GM12878 (cell line): ENCODE data around the gene ASAP2. TPM values are rescaled to one million over a fixed set of nuclear protein-coding genes. Genes with fewer than 3 reads are reported as not detected.

Source experiments
- ATAC-seq: fragments of 200-7000 bp; cut with Tn5 transposase; 3 replicates; pipeline ENCODE4 v1.9.1; 2020; ENCODE audit warnings: mild to moderate bottlenecking, moderate library complexity
- BruUV-seq: library from RNA; stranded (reverse); fragments of 400-500 nt; replicated peaks from 2 replicates; lab custom pipeline; 2021; lab: Mats Ljungman, UMichigan
- CTCF ChIA-PET: fragments of 300-600 bp; sonication (Branson Sonifier 250); formaldehyde crosslinking; extraction: SDS; loops from one replicate; lab custom pipeline; 2021; ENCODE audit warnings: inconsistent platforms; lab: Yijun Ruan, JAX
- POLR2A ChIA-PET: fragments of 350-600 bp; formaldehyde crosslinking; extraction: SDS; loops from one replicate; lab custom pipeline; 2021; ENCODE audit warnings: inconsistent platforms; lab: Charles Lee
- RAD21 ChIA-PET: fragments of 300-600 bp; sonication (Branson Sonifier 250); formaldehyde crosslinking; loops from one replicate; lab custom pipeline; 2023; ENCODE audit warnings: antibody characterized with exemption; ENCODE audit not compliant: unreplicated experiment; lab: Charles Lee
- SMC1A ChIA-PET: fragments of 300-600 bp; sonication (Branson Sonifier 250); formaldehyde crosslinking; loops from one replicate; lab custom pipeline; 2023; ENCODE audit not compliant: unreplicated experiment, uncharacterized antibody; lab: Charles Lee
- DNase-seq: peaks from one replicate; pipeline ENCODE4 v3.0.0-alpha.2; 2011; ENCODE audit warnings: low read depth, low spot score
- FAIRE-seq: peaks from 3 replicates; lab custom pipeline; 2011; peaks lifted over from hg19 to GRCh38; lab: Jason Lieb, UNC
- H2AFZ ChIP-seq: 2 replicates; pipeline ENCODE4 v1.6.0; 2011; ENCODE audit warnings: low read depth, low read length, control low read depth; ENCODE audit not compliant: control insufficient read depth
- H3K27ac ChIP-seq: 2 replicates; pipeline ENCODE4 v1.5.1; 2011; ENCODE audit warnings: control low read depth; ENCODE audit not compliant: control insufficient read depth, insufficient read depth
- H3K27me3 ChIP-seq, 2 experiments: replicated peaks in 1 of 2; 2 replicates each; pipeline versions ENCODE4 v1.6.0 to v1.6.1; 2011; ENCODE audit warnings: low read length in 1 of 2; ENCODE audit not compliant: control insufficient read depth in 2 of 2, insufficient read depth in 2 of 2
- H3K36me3 ChIP-seq, 2 experiments: 2 replicates each; pipeline ENCODE4 v1.5.1; 2011; ENCODE audit warnings: low read length in 1 of 2; ENCODE audit not compliant: control insufficient read depth in 2 of 2, insufficient read depth in 2 of 2
- H3K4me1 ChIP-seq: 2 replicates; pipeline ENCODE4 v1.6.1; 2011; ENCODE audit warnings: mild to moderate bottlenecking, low read length, moderate library complexity, mixed read lengths; ENCODE audit not compliant: control insufficient read depth, insufficient read depth
- H3K4me2 ChIP-seq: 2 replicates; pipeline ENCODE4 v1.6.0; 2011; ENCODE audit warnings: control low read depth; ENCODE audit not compliant: control insufficient read depth, insufficient read depth
- H3K4me3 ChIP-seq: fragments of 200-600 bp; sonication (generic); 2 replicates; pipeline ENCODE4 v1.5.1; 2016
- H3K79me2 ChIP-seq: 2 replicates; pipeline ENCODE4 v1.6.0; 2011; ENCODE audit warnings: low read length; ENCODE audit not compliant: control insufficient read depth, insufficient read depth
- H3K9ac ChIP-seq: 2 replicates; pipeline ENCODE4 v1.8.0; 2011; ENCODE audit warnings: low read length, control low read depth, mixed read lengths; ENCODE audit not compliant: control insufficient read depth, insufficient read depth
- H3K9me3 ChIP-seq: replicated peaks from 3 replicates; pipeline ENCODE4 v1.5.1; 2011; ENCODE audit warnings: mild to moderate bottlenecking, low read length; ENCODE audit not compliant: control insufficient read depth, insufficient read depth
- H4K20me1 ChIP-seq: 2 replicates; pipeline ENCODE4 v1.6.0; 2011; ENCODE audit not compliant: control insufficient read depth, insufficient read depth
- CEBPB ChIP-seq, 2 experiments: fragments of 150-350 bp in 1 of 2; IDR thresholded peaks; 2 replicates each; pipeline ENCODE4 v1.6.1; 2012 to 2014; ENCODE audit warnings: low read depth in 2 of 2, low read length in 2 of 2, borderline replicate concordance in 1 of 2, inconsistent platforms in 1 of 2
- HDAC6 ChIP-seq: fragments of 200-600 bp; sonication (generic); IDR thresholded peaks from one replicate; pipeline ENCODE4 v1.8.0; 2017; ENCODE audit warnings: antibody characterized with exemption; ENCODE audit not compliant: unreplicated experiment
- NR2C1 ChIP-seq: fragments of 450-650 bp; IDR thresholded peaks from 2 replicates; pipeline ENCODE4 v1.6.1; 2017; ENCODE audit warnings: antibody characterized with exemption, mild to moderate bottlenecking, moderate library complexity
- NRF1 ChIP-seq: conservative IDR thresholded peaks from 2 replicates; pipeline ENCODE4 v1.6.1; 2011; ENCODE audit warnings: mild to moderate bottlenecking, low read depth, low read length, improper control_type of control experiment
- SMAD1 ChIP-seq: fragments of 450-650 bp; IDR thresholded peaks from 2 replicates; pipeline ENCODE4 v1.6.1; 2018; ENCODE audit warnings: mild to moderate bottlenecking, low read depth; ENCODE audit not compliant: partially characterized antibody
- TCF3 ChIP-seq: IDR thresholded peaks from 2 replicates; pipeline ENCODE4 v1.6.1; 2012; ENCODE audit warnings: low read depth, mild to moderate bottlenecking, low read length, borderline replicate concordance; ENCODE audit not compliant: insufficient read depth
- WGBS: methylation state at CpG from one replicate; pipeline ENCODE4 v1.1.6; 2016; ENCODE audit warnings: low lambda C conversion rate; ENCODE audit not compliant: insufficient replicate concordance, insufficient coverage; ENCODE audit errors: missing lambda C conversion rate; 5-methylcytosine and 5-hydroxymethylcytosine counted together
- in situ Hi-C: fragments of 300-500 bp; cut with MboI; formaldehyde crosslinking; loops from 9 replicates; pipeline ENCODE4 v1.14.3; 2018; ENCODE audit warnings: mixed read lengths
- intact Hi-C: fragments of 100-400 bp; cut with micrococcal nuclease; formaldehyde crosslinking; loops from one replicate; pipeline ENCODE4 v1.14.2; 2022; ENCODE audit not compliant: unreplicated experiment
- polyA plus RNA-seq, 11 experiments: library from polyadenylated mRNA; depleted of rRNA in 4 of 11; unstranded in 6 of 11; stranded (reverse) in 5 of 11; fragments of >200 nt; fragmentation: Nextera tagmentation in 4 of 11; fragmentation: Illumina TruSeq in 1 of 11; extraction: Ambion mirVana in 4 of 11; extraction: Trizol in 1 of 11; gene quantifications; 1 replicate in 1 of 11; 2 replicates in 10 of 11; pipeline versions ENCODE4 v1.2.1 to v1.2.3, GENCODE V29; 2011 to 2016; ENCODE audit warnings: inconsistent platforms in 2 of 11, missing spikeins in 2 of 11, low read depth in 1 of 11
- total RNA-seq, 4 experiments: library from RNA; depleted of rRNA in 3 of 4; stranded (reverse); fragments of >200 nt in 3 of 4; fragmentation: Illumina TruSeq in 1 of 4; extraction: Trizol in 1 of 4; gene quantifications; 2 replicates each; pipeline versions ENCODE4 v1.2.1 to v1.2.3, GENCODE V29; 2013 to 2021
- TF ChIP-seq, protein P1 (sequence below): fragments of 450-650 bp; IDR thresholded peaks from 2 replicates; pipeline ENCODE4 v1.6.1; 2017; ENCODE audit warnings: borderline replicate concordance
- TF ChIP-seq, protein P2 (sequence below): fragments of 450-650 bp; IDR thresholded peaks from 2 replicates; pipeline ENCODE4 v1.6.1; 2014; ENCODE audit warnings: mild to moderate bottlenecking
- TF ChIP-seq, protein P3 (sequence below): IDR thresholded peaks from 2 replicates; pipeline ENCODE4 v1.6.1; 2011; ENCODE audit warnings: mild to moderate bottlenecking, low read depth, low read length, moderate library complexity; ENCODE audit not compliant: insufficient replicate concordance

Gene ASAP2
- total and polyA plus RNA-seq, 10 of the 15 experiments (the other 5 are each of a cell fraction or from before 2014, with no cell fraction given): 0.05 to 0.27 (median 0.07) TPM; not detected in 4

DNA sequence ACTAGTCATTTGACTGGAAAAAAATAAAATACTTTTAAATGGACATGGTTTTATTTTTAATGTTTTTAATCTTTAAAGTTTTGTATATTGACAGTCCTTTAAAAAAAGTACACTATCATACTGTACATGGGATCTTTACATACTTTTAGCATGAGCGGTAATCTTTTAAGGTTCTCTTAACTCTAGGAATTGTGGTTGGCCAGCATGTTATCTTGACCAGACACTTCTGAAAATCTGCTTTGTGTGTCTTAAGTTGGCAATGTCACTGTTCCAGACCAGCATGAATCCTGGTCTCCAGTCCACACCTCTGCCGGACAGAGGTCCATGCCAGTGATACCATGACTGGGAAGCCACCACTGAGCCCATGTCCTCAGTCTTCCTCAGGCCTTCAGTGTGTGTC lies 199.0 kb downstream of the ASAP2 start:
- ChIA-PET RAD21 (no interaction called here), SMC1A (no interaction called here), CTCF (no interaction called here), POLR2A (no interaction called here)
- no peak overlapping the region for H2AFZ ChIP-seq
- no peaks in the 10 kb centered on the region for H3K9me3 ChIP-seq
- in situ Hi-C loops (no loop called here), intact Hi-C loops (no loop called here)
- H4K20me1 ChIP-seq: no peaks in the 10 kb centered on the region
- FAIRE-seq (no peak), ATAC-seq (no peak), DNase-seq (no peak)
- no peaks in the 10 kb centered on the region for H3K79me2 ChIP-seq
- H3K27ac ChIP-seq: no peak overlapping the region
- BruUV-seq: no TSS peak
- H3K9ac ChIP-seq: no peak overlapping the region
- no peak overlapping the region for H3K4me3 ChIP-seq
- H3K27me3 ChIP-seq: no peaks in the 10 kb centered on the region
- H3K4me1 ChIP-seq: no peaks in the 10 kb centered on the region
- H3K4me2 ChIP-seq: no peak overlapping the region
- TF ChIP-seq NR2C1 (no peak), NRF1 (no peak), SMAD1 (no peak), CEBPB (IDR thresholded peaks at IDR 0.05; ENCODE audit: borderline replicate concordance in 1 of 2, low read depth in 2 of 2, low read length in 2 of 2) (no peak), TCF3 (no peak), HDAC6 (no peak)
- TF ChIP-seq, protein P1, sequence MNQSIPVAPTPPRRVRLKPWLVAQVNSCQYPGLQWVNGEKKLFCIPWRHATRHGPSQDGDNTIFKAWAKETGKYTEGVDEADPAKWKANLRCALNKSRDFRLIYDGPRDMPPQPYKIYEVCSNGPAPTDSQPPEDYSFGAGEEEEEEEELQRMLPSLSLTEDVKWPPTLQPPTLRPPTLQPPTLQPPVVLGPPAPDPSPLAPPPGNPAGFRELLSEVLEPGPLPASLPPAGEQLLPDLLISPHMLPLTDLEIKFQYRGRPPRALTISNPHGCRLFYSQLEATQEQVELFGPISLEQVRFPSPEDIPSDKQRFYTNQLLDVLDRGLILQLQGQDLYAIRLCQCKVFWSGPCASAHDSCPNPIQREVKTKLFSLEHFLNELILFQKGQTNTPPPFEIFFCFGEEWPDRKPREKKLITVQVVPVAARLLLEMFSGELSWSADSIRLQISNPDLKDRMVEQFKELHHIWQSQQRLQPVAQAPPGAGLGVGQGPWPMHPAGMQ: no peak
- TF ChIP-seq, protein P2, sequence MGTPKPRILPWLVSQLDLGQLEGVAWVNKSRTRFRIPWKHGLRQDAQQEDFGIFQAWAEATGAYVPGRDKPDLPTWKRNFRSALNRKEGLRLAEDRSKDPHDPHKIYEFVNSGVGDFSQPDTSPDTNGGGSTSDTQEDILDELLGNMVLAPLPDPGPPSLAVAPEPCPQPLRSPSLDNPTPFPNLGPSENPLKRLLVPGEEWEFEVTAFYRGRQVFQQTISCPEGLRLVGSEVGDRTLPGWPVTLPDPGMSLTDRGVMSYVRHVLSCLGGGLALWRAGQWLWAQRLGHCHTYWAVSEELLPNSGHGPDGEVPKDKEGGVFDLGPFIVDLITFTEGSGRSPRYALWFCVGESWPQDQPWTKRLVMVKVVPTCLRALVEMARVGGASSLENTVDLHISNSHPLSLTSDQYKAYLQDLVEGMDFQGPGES: no peak
- TF ChIP-seq, protein P3, sequence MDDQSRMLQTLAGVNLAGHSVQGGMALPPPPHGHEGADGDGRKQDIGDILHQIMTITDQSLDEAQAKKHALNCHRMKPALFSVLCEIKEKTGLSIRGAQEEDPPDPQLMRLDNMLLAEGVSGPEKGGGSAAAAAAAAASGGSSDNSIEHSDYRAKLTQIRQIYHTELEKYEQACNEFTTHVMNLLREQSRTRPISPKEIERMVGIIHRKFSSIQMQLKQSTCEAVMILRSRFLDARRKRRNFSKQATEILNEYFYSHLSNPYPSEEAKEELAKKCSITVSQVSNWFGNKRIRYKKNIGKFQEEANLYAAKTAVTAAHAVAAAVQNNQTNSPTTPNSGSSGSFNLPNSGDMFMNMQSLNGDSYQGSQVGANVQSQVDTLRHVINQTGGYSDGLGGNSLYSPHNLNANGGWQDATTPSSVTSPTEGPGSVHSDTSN: no peak
- WGBS: 96% methylated on average over 2 of the region's 2 CpGs
- peaks cover 2 to 12% of the 10 kb centered on the region in 2 experiments; a peak in 3 of 4 replicates for H3K36me3 ChIP-seq
